ENCODE results near the gene MTX3.

DNA sequence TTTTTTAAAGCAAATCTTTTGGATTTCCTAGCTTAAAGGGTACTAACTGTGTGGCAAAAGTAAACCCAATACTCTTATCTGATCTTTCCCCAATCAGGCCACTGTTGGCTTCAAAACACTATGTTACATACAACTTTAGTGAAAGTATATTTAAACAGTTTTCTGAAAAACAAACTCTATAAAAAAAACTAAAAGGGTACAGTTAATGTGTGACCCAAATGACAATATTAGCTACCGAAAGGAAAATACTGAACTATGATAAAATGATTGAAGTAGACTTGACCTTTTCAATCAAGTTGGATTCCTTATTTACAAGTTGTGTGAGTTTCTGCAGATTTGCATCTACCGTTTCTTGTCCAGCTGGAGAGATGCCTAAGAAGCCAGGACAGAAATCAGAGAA, 5.8 kb downstream of the MTX3 start:
- TF ChIP-seq EZH2 (IDR thresholded peaks at IDR 0.05; ENCODE audit: insufficient read depth, poor library complexity, severe bottlenecking) (no peak), EZH2phosphoT487 (IDR thresholded peaks at IDR 0.05; ENCODE audit: insufficient read depth, low read depth) (no peak)

Data from GM23248 (cell line).